ENCODE results near the gene ASMT.

ASMT gene

GRCh38 chrX:1597345-1598020, 17.4 kb upstream of the ASMT start:
- FAIRE-seq (no peak), DNase-seq (ENCODE audit: insufficient read length, low spot score) (no peak)
- TF ChIP-seq PAX5 (IDR thresholded peaks at IDR 0.05; ENCODE audit: insufficient read depth, low read length, severe bottlenecking) (no peak), POLR2AphosphoS5 (IDR thresholded peaks at IDR 0.05; ENCODE audit: low read depth, low read length) (no peak), SPI1 (IDR thresholded peaks at IDR 0.05; ENCODE audit: low read depth, low read length) (no peak), TAF1 (IDR thresholded peaks at IDR 0.05; ENCODE audit: low read depth, low read length) (no peak), POU2F2 (IDR thresholded peaks at IDR 0.05; ENCODE audit: low read depth, low read length) (no peak), POLR2A (IDR thresholded peaks at IDR 0.05; ENCODE audit: low read depth, low read length) (no peak; the same call in 1 of the 2 replicates)

GRCh38 chrX:1598021-1598875, 16.6 kb upstream of the ASMT start:
- DNase-seq (ENCODE audit: insufficient read length, low spot score) (no peak), FAIRE-seq (no peak)
- TF ChIP-seq POLR2AphosphoS5 (IDR thresholded peaks at IDR 0.05; ENCODE audit: low read depth, low read length) (no peak; the same call in 1 of the 2 replicates), PAX5 (IDR thresholded peaks at IDR 0.05; ENCODE audit: insufficient read depth, low read length, severe bottlenecking) (no peak), POLR2A (IDR thresholded peaks at IDR 0.05; ENCODE audit: low read depth, low read length) (no peak; the same call in 1 of the 2 replicates)

- TF ChIP-seq SPI1 (IDR thresholded peaks at IDR 0.05; ENCODE audit: low read depth, low read length) (no peak), TAF1 (IDR thresholded peaks at IDR 0.05; ENCODE audit: low read depth, low read length) (no peak)
- no peak for FAIRE-seq
- no peak for DNase-seq (ENCODE audit: insufficient read length, low spot score)
These were observed 15.7 kb upstream of the ASMT start for GRCh38 chrX:1598876-1599790.

DNA sequence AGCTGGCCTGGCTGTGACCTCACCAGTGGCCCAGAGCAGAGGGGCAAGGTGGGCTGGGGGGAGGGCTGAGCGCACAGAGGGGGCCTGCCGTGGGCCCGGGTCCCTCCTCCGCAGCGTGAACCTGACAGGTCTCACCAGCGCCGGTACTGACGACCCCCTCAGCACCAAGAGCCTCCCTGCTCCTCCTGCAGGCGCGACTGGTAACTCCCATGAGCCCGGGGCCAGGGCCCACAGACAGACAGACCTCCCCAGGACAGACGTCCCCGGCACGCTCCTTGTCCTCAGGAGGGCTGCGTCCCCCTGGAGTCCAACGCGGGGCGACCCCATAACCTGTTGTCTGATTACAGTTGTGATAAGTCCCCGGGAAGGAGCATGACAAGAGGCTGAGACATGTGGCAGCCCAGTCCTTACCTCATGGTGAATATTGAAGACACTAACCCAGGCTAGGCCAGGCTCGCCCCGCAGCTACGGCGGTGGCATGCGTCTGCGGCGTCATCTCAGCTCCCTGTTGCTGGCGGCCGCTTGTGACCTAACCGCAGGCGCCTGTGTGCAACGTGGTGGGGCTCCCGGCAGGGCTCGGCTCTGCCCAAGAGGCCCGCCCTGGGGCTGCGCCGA, 15.0 kb upstream of the ASMT start:
- FAIRE-seq (no peak), DNase-seq (ENCODE audit: insufficient read length, low spot score) (no peak)
- no peak for TF ChIP-seq TAF1 (IDR thresholded peaks at IDR 0.05; ENCODE audit: low read depth, low read length)
- no peak for TF ChIP-seq POLR2A (IDR thresholded peaks at IDR 0.05; ENCODE audit: low read depth, low read length)
- no peak for TF ChIP-seq POU2F2 (IDR thresholded peaks at IDR 0.05; ENCODE audit: low read depth, low read length)
- no peak for TF ChIP-seq SPI1 (IDR thresholded peaks at IDR 0.05; ENCODE audit: low read depth, low read length)
- TF ChIP-seq POLR2AphosphoS5 (IDR thresholded peaks at IDR 0.05; ENCODE audit: low read depth, low read length): no peak
- no peak for TF ChIP-seq PAX5 (IDR thresholded peaks at IDR 0.05; ENCODE audit: insufficient read depth, low read length, severe bottlenecking)

- FAIRE-seq (no peak), DNase-seq (ENCODE audit: insufficient read length, low spot score) (no peak)
- TF ChIP-seq POLR2A (IDR thresholded peaks at IDR 0.05; ENCODE audit: low read depth, low read length): no peak
- no peak for TF ChIP-seq TAF1 (IDR thresholded peaks at IDR 0.05; ENCODE audit: low read depth, low read length)
- TF ChIP-seq POU2F2 (IDR thresholded peaks at IDR 0.05; ENCODE audit: low read depth, low read length): no peak
- TF ChIP-seq PAX5 (IDR thresholded peaks at IDR 0.05; ENCODE audit: insufficient read depth, low read length, severe bottlenecking): no peak
- no peak for TF ChIP-seq SPI1 (IDR thresholded peaks at IDR 0.05; ENCODE audit: low read depth, low read length)
- TF ChIP-seq POLR2AphosphoS5 (IDR thresholded peaks at IDR 0.05; ENCODE audit: low read depth, low read length): no peak
These were observed 14.3 kb upstream of the ASMT start for GRCh38 chrX:1600406-1601050.

- TF ChIP-seq POLR2AphosphoS5 (IDR thresholded peaks at IDR 0.05; ENCODE audit: low read depth, low read length) (no peak), TAF1 (IDR thresholded peaks at IDR 0.05; ENCODE audit: low read depth, low read length) (no peak), POLR2A (IDR thresholded peaks at IDR 0.05; ENCODE audit: low read depth, low read length) (no peak), PAX5 (IDR thresholded peaks at IDR 0.05; ENCODE audit: insufficient read depth, low read length, severe bottlenecking) (no peak), SPI1 (IDR thresholded peaks at IDR 0.05; ENCODE audit: low read depth, low read length) (no peak), POU2F2 (IDR thresholded peaks at IDR 0.05; ENCODE audit: low read depth, low read length) (no peak)
- no peak for FAIRE-seq
- no peak for DNase-seq (ENCODE audit: insufficient read length, low spot score)
These were observed 13.7 kb upstream of the ASMT start for GRCh38 chrX:1601051-1601767.

DNA sequence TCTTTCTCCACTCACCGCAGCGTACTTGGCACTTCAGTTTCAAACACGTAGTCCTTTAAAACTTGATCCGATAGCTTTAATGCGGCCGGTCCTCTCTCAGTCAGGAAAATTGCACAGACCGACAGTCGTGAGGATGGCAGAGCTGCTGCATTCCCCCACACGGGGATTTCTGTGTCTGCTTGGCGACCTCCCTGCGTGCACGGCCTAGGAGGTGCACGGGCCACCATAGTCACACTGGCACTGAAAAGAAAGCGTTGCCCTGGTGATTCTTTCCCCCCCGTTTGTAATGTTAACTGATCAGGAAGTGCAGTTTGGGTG, 13.1 kb upstream of the ASMT start:
- no peak for DNase-seq (ENCODE audit: insufficient read length, low spot score)
- FAIRE-seq: no peak
- TF ChIP-seq TAF1 (IDR thresholded peaks at IDR 0.05; ENCODE audit: low read depth, low read length) (no peak), SPI1 (IDR thresholded peaks at IDR 0.05; ENCODE audit: low read depth, low read length) (no peak), POLR2AphosphoS5 (IDR thresholded peaks at IDR 0.05; ENCODE audit: low read depth, low read length) (no peak), PAX5 (IDR thresholded peaks at IDR 0.05; ENCODE audit: insufficient read depth, low read length, severe bottlenecking) (no peak), POLR2A (IDR thresholded peaks at IDR 0.05; ENCODE audit: low read depth, low read length) (no peak), POU2F2 (IDR thresholded peaks at IDR 0.05; ENCODE audit: low read depth, low read length) (no peak)

- no peak for FAIRE-seq
- no peak for DNase-seq (ENCODE audit: insufficient read length, low spot score)
- no peak for TF ChIP-seq POU2F2 (IDR thresholded peaks at IDR 0.05; ENCODE audit: low read depth, low read length)
- TF ChIP-seq POLR2AphosphoS5 (IDR thresholded peaks at IDR 0.05; ENCODE audit: low read depth, low read length): no peak
- TF ChIP-seq TAF1 (IDR thresholded peaks at IDR 0.05; ENCODE audit: low read depth, low read length): no peak
- TF ChIP-seq SPI1 (IDR thresholded peaks at IDR 0.05; ENCODE audit: low read depth, low read length): no peak
- no peak; the same call in 1 of the 2 replicates for TF ChIP-seq POLR2A (IDR thresholded peaks at IDR 0.05; ENCODE audit: low read depth, low read length)
- TF ChIP-seq PAX5 (IDR thresholded peaks at IDR 0.05; ENCODE audit: insufficient read depth, low read length, severe bottlenecking): no peak
These were observed 12.6 kb upstream of the ASMT start for GRCh38 chrX:1602299-1602698.

All from GM12891 (cell line).